ENCODE measurements around the gene NEU4.

Gene NEU4

GRCh38 chr2:241837197-241837965, 28.4 kb downstream of the NEU4 start:
- no peak for TF ChIP-seq ZNF274 (IDR thresholded peaks at IDR 0.05; ENCODE audit: low read depth, low read length)
- no peak overlapping the region for H3K4me3 ChIP-seq (ENCODE audit: low read length)

DNA sequence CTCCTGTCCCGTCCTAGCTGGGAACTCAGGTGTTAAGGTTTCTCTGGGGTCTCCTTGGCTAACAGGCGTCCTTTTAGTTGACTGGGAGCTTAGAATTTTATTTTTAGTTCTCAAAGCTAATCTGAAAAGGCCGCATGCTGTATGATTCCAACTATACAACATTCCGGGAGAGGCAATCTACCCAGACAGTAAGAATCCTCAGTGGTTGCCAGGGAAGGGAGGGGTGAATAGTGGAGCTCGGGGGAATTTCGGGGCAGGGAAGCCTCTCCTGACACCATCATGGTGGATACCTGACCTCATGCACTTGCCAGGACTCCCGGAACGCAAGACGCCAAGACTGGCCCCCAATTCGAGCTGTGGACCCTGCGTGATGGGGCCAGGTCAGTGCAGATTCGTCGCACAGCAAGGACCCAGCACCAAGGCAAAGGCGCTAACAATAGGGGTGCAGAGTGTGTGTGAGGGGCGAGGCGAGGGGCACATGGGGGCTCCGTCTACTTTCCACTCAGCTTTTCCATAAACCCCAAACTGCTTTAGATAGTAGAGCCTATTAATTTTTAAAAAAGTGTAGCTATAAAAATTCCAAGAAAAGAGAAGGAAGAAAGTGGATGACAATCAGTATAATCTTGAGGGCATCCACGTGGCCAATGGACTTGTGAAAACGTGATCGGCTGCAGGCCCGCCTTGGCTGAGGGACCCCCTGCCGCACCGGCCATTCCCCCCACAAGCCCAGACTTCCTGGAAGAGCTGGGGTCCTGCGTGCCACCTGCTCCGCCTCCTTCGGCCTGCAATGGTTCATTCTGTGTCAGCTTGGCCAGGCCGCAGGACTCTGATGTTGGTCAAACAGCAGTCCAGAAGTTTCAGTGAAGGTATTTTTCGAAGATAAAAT, 32.4 kb downstream of the NEU4 start:
- TF ChIP-seq ZNF274 (IDR thresholded peaks at IDR 0.05; ENCODE audit: low read depth, low read length): no peak
- no peak overlapping the region for H3K4me3 ChIP-seq (ENCODE audit: low read length)

GRCh38 chr2:241842067-241842415, 33.0 kb downstream of the NEU4 start:
- H3K4me3 ChIP-seq (ENCODE audit: low read length): no peak overlapping the region
- TF ChIP-seq ZNF274 (IDR thresholded peaks at IDR 0.05; ENCODE audit: low read depth, low read length): no peak

DNA sequence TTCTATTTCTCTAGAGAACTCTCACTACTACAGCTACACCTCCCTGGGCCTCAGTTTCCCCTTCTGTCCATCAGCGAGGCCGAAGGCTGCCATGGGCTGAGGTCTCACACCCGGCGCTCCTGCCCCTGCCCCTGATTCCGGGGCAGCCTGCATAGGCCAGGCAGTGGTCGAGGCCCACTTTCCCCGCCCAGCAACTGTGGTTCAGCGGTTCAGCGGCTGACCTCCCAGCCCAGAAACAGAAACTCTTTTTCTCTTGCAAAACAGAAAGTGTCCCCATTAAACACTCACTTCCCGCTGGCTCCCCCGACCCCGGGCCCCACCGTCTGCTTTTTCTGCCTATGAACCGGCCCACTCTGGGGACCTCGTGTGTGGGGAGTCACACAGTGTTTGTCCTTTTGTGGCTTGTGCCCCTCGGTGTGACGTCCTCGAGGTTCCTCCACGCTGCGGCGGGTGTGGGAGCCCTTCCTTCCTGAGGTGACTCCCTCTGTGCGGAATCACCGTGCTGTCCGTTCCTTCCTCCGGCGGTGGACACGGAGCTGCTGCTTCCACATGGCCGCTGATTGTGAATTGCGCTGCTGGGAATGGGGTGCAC, 33.7 kb downstream of the NEU4 start:
- peak overlapping the region; percentile 26; the same call in 1 of the 2 replicates for H3K4me3 ChIP-seq (ENCODE audit: low read length)
- no peak for TF ChIP-seq ZNF274 (IDR thresholded peaks at IDR 0.05; ENCODE audit: low read depth, low read length)

DNA sequence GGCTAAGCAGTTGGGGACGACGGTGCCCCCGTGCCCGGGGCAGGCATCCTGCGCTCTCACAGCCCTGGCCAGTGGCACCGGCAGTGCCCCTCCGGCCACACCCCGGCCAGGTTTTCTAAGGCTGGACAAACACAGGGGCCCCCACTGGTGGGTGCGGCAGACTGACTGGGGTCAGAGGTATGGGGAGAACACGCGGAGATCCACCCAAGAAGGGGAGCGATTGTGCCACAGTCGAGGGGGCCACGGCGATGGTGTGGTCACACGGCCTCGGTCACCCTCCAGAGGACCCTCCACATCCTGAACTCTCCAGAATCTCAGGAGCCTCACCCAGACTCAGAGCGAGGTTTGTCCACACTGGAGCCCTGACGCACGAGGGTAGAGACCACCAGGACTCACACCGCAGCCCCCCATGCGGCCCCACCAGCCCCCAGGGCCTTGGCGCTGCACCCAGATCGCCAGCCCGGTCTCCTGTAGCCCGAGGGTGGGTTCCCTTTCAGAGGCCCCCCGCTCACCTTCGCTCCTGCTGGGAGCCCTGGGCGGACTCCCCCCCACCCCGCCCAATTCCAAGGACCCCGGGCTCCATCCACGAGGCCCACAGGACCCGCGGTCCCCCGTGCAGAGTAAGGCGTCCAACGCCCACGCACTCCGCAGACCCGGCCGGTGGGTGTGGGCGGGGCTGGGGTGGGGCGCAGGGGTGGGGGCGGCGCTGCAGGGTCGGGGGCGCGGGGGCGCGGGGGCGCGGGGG, 34.5 kb downstream of the NEU4 start:
- TF ChIP-seq ZNF274 (IDR thresholded peaks at IDR 0.05; ENCODE audit: low read depth, low read length): no peak

GRCh38 chr2:241844066-241844728, 35.2 kb downstream of the NEU4 start:
- H3K4me3 ChIP-seq (ENCODE audit: low read length): peak overlapping the region; percentile 33; the same call in 1 of the 2 replicates
- no peak for TF ChIP-seq ZNF274 (IDR thresholded peaks at IDR 0.05; ENCODE audit: low read depth, low read length)

More for the DNA sequence above, 34.5 kb downstream of the NEU4 start:
- no peak overlapping the region; the same call in 1 of the 2 replicates for H3K4me3 ChIP-seq (ENCODE audit: low read length)

DNA sequence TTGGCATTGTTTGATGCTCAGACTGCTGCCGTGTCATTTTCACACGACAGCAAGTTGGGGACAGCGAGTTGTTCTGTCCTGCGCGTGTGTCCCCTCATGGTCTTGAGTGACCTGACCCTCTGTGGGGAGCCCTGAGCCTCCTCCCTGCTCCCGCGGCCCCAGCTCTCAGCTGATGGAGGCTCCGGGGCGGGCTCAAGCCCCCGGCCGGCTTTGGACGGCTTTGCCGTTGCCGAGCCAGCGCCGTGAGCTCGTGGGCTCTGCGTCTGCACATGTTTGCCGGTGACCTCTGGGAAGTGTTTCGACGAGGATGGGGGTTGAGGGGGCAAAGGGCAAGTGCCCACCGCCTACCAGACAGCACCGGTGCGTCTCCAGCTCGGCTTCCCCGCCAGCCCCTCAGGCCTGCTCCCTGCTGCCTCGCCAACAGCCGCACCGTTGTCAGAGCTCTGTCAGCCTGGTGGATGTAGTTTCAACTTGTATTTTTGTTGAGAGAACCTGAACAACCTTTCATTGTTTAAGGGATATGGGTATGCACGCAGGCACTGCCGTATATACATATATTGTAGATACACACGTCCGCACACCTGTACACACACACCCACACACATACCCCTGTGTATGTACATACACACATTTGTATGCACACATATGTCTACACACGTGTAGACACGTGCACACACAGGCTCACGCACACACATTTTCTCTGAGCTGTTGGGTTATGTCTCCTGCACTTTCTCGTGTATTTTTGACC, 36.0 kb downstream of the NEU4 start:
- H3K4me3 ChIP-seq (ENCODE audit: low read length): no peak overlapping the region

GRCh38 chr2:241846406-241846805, 37.4 kb downstream of the NEU4 start:
- no peak for TF ChIP-seq ZNF274 (IDR thresholded peaks at IDR 0.05; ENCODE audit: low read depth, low read length)
- no peak overlapping the region for H3K4me3 ChIP-seq (ENCODE audit: low read length)

More for the DNA sequence above, 36.0 kb downstream of the NEU4 start:
- no peak for TF ChIP-seq ZNF274 (IDR thresholded peaks at IDR 0.05; ENCODE audit: low read depth, low read length)

GRCh38 chr2:241848761-241849615, 40.0 kb downstream of the NEU4 start:
- no peak overlapping the region for H3K4me3 ChIP-seq (ENCODE audit: low read length)
- TF ChIP-seq ZNF274 (IDR thresholded peaks at IDR 0.05; ENCODE audit: low read depth, low read length): no peak

DNA sequence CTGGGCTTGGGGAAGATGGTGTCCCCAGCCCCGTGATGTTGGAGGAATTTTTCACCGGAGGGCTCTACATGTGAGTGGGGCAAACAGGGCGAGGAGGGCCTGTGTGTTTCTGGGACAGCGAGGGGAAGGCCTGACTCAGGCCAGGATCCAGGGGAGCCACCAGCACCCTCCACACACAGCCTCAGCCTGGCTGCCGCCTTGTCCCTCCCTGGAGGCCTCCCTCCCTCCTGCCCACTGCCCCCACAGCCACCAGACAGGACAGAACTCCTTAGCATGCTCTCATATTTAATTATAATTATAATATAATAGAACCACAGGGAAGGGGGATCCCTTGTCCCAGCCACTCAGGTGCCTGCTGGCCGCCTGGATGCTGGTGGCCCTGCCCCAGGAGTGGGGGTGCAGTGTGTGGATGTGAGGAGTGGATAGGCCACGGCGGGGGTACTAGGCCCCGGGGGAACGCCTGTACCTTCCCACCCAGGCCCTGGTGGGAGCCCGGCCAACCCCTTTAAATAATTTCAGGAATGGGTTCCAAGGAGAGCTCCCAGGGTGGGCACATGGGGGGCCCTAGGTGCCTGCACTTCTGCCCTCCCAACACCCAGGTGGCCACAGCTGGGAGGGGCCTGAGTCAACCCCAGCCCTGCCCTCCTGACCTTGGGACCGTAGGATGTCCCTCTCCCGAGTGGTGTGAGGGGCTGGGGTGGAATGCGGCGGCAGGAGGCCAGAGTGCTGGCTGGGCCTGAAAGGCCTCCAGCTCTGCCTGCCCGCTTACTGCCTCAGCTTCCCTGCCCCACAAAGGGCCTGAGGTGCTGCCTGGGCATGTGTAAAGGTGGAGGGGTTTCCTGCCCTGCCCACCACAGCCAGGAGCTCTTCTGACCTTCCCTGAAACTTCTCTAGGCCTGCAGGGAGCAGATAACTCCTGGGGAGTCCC, 40.9 kb downstream of the NEU4 start:
- no peak for TF ChIP-seq ZNF274 (IDR thresholded peaks at IDR 0.05; ENCODE audit: low read depth, low read length)

More for the DNA sequence above, 40.9 kb downstream of the NEU4 start:
- no peak overlapping the region for H3K4me3 ChIP-seq (ENCODE audit: low read length)
